K562 (cell line): ENCODE data around the gene GET3. TPM values are rescaled to one million over a fixed set of nuclear protein-coding genes. Genes with fewer than 3 reads are reported as not detected.

Source experiments
- ATF1 ChIP-seq, 2 experiments: fragments of 450-650 bp in 1 of 2; IDR thresholded peaks; 2 replicates each; pipeline ENCODE4 v1.6.1; 2016; ENCODE audit warnings: missing compliant biosample characterization in 1 of 2, missing genetic modification characterization in 1 of 2
- CBFA2T3 ChIP-seq: fragments of 450-650 bp; IDR thresholded peaks from 2 replicates; pipeline ENCODE4 v1.6.1; 2017
- CBX3 ChIP-seq, 2 experiments: IDR thresholded peaks; 1 replicate in 1 of 2; 2 replicates in 1 of 2; pipeline ENCODE4 v1.6.1; 2012; ENCODE audit warnings: inconsistent platforms in 2 of 2, low read length in 2 of 2, borderline replicate concordance in 1 of 2, control low read depth in 1 of 2
- GABPB1 ChIP-seq: sonication (generic); formaldehyde crosslinking; IDR thresholded peaks from 2 replicates; pipeline ENCODE4 v1.8.0; 2022; ENCODE audit warnings: mild to moderate bottlenecking, missing genetic modification reagents
- MXI1 ChIP-seq: IDR thresholded peaks from 2 replicates; pipeline ENCODE4 v1.6.1; 2011; ENCODE audit warnings: low read depth, mild to moderate bottlenecking, improper control_type of control experiment, low read length
- MYNN ChIP-seq, 2 experiments: sonication (generic); formaldehyde crosslinking in 1 of 2; IDR thresholded peaks; 2 replicates each; pipeline versions ENCODE4 v1.5.0 to v1.6.1; 2016 to 2020; ENCODE audit warnings: antibody characterized with exemption in 1 of 2, missing genetic modification reagents in 1 of 2
- NR3C1 ChIP-seq: sonication (generic); formaldehyde crosslinking; IDR thresholded peaks from 2 replicates; pipeline ENCODE4 v1.8.1; 2022; ENCODE audit warnings: missing genetic modification reagents
- ZC3H4 ChIP-seq: sonication (generic); formaldehyde crosslinking; IDR thresholded peaks from 2 replicates; pipeline ENCODE4 v1.9.0; 2021; ENCODE audit warnings: missing genetic modification reagents, borderline replicate concordance
- ZFPM2 ChIP-seq: fragments of 250-450 bp; sonication (Bioruptor Pico); IDR thresholded peaks from 2 replicates; pipeline ENCODE4 v1.5.1; 2022; ENCODE audit warnings: mild to moderate bottlenecking
- ZNF445 ChIP-seq: fragments of 250-450 bp; sonication (Bioruptor Pico); IDR thresholded peaks from 2 replicates; pipeline ENCODE4 v1.4.0; 2020; ENCODE audit warnings: low read depth, mild to moderate bottlenecking, moderate library complexity
- ZNF584 ChIP-seq: fragments of 200-800 bp; sonication (Bioruptor generic); IDR thresholded peaks from 2 replicates; pipeline ENCODE4 v1.6.1; 2016; ENCODE audit warnings: low read depth, mild to moderate bottlenecking, missing genetic modification characterization, missing compliant biosample characterization
- polyA plus RNA-seq, 8 experiments: library from polyadenylated mRNA; depleted of rRNA in 4 of 8; stranded (reverse) in 5 of 8; unstranded in 3 of 8; fragments of >200 nt; fragmentation: Nextera tagmentation in 2 of 8; fragmentation: Illumina TruSeq in 1 of 8; extraction: Ambion mirVana in 2 of 8; extraction: Trizol in 1 of 8; gene quantifications; 2 replicates each; pipeline versions ENCODE4 v1.2.1 to v1.2.3, GENCODE V29; 2011 to 2014; ENCODE audit warnings: inconsistent platforms in 1 of 8, missing spikeins in 1 of 8
- total RNA-seq, 7 experiments: library from RNA; depleted of rRNA in 6 of 7; stranded (reverse); fragments of >200 nt in 6 of 7; fragmentation: Illumina TruSeq in 2 of 7; extraction: Trizol in 2 of 7; gene quantifications; 2 replicates each; pipeline versions ENCODE4 v1.2.1 to v1.2.3, GENCODE V29; 2011 to 2021; ENCODE audit warnings: low replicate concordance in 1 of 7
- TF ChIP-seq, protein P1 (sequence below), 2 experiments: IDR thresholded peaks; 2 replicates each; pipeline ENCODE4 v1.6.1; 2011; ENCODE audit warnings: borderline replicate concordance in 1 of 2, control low read depth in 1 of 2, low read depth in 1 of 2, low read length in 1 of 2, mild to moderate bottlenecking in 1 of 2, mixed read lengths in 1 of 2, moderate library complexity in 1 of 2; ENCODE audit not compliant: insufficient read depth in 1 of 2, insufficient read length in 1 of 2, poor library complexity in 1 of 2, severe bottlenecking in 1 of 2; ENCODE audit errors: extremely low read depth in 1 of 2
- TF ChIP-seq, protein P2 (sequence below): sonication (generic); formaldehyde crosslinking; IDR thresholded peaks from 2 replicates; pipeline ENCODE4 v1.8.1; 2023; ENCODE audit warnings: mild to moderate bottlenecking, missing genetic modification reagents
- TF ChIP-seq, protein P3 (sequence below), 2 experiments: fragments of 250-450 bp in 1 of 2; fragments of 450-650 bp in 1 of 2; sonication (Bioruptor Pico) in 1 of 2; IDR thresholded peaks; 2 replicates each; pipeline versions ENCODE4 v1.6.1 to v1.8.0; 2016 to 2021; ENCODE audit warnings: mild to moderate bottlenecking in 2 of 2, moderate library complexity in 2 of 2, missing compliant biosample characterization in 1 of 2, missing genetic modification characterization in 1 of 2
- TF ChIP-seq, protein P4 (sequence below): fragments of 450-650 bp; IDR thresholded peaks from 2 replicates; pipeline ENCODE4 v1.6.1; 2018; ENCODE audit not compliant: partially characterized antibody
- TF ChIP-seq, protein P5 (sequence below): fragments of 450-650 bp; formaldehyde crosslinking; IDR thresholded peaks from 2 replicates; pipeline ENCODE4 v1.4.0; 2022; ENCODE audit warnings: missing genetic modification characterization

The GET3 gene
- total and polyA plus RNA-seq, 9 of the 15 experiments (the other 6 are each of a cell fraction or from before 2014, with no cell fraction given) = 8.3 to 83.5 (median 51.8) TPM

DNA sequence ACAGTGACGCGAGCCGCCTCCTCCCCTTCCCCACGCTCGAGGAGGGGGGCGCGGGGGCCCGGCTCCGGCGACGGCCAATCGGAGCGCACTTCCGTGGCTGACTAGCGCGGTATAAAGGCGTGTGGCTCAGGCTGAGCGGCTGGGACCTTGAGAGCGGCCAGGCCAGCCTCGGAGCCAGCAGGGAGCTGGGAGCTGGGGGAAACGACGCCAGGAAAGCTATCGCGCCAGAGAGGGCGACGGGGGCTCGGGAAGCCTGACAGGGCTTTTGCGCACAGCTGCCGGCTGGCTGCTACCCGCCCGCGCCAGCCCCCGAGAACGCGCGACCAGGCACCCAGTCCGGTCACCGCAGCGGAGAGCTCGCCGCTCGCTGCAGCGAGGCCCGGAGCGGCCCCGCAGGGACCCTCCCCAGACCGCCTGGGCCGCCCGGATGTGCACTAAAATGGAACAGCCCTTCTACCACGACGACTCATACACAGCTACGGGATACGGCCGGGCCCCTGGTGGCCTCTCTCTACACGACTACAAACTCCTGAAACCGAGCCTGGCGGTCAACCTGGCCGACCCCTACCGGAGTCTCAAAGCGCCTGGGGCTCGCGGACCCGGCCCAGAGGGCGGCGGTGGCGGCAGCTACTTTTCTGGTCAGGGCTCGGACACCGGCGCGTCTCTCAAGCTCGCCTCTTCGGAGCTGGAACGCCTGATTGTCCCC lies 54.2 kb downstream of the GET3 start, which contains the start of gene JUNB (continued):
- TF ChIP-seq MYNN (IDR thresholded peaks at IDR 0.05) (peak; percentile 43; the same call in 1 of the 2 replicates), MYNN (CRISPR knock-in tag; IDR thresholded peaks at IDR 0.05) (no peak), MXI1 (peak; percentile 36; the same call in 1 of the 2 replicates), GABPB1 (peak; percentile 85), CBFA2T3 (peak; percentile 19; the same call in 1 of the 2 replicates), CBX3 (IDR thresholded peaks at IDR 0.05; ENCODE audit: borderline replicate concordance in 1 of 2, low read length in 2 of 2) (peak in 1 of 2 experiments; percentile 62; a peak in 1 of 3 replicates), ATF1 (CRISPR knock-in tag; IDR thresholded peaks at IDR 0.05) (peak; percentile 56), ATF1 (tag; IDR thresholded peaks at IDR 0.05) (peak; percentile 95), ZFPM2 (0 out of 2 replicates have a peak, but pooled peaks have one; percentile 63), ZNF584 (CRISPR knock-in tag) (peak; percentile 59; the same call in 1 of the 2 replicates), ZC3H4 (CRISPR knock-in tag) (peak; percentile 85; the same call in 1 of the 2 replicates), NR3C1 (CRISPR knock-in tag) (peak; percentile 83; the same call in 1 of the 2 replicates), ZNF445 (peak; percentile 13; the same call in 1 of the 2 replicates)
- TF ChIP-seq, protein P1, sequence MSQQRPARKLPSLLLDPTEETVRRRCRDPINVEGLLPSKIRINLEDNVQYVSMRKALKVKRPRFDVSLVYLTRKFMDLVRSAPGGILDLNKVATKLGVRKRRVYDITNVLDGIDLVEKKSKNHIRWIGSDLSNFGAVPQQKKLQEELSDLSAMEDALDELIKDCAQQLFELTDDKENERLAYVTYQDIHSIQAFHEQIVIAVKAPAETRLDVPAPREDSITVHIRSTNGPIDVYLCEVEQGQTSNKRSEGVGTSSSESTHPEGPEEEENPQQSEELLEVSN (IDR thresholded peaks at IDR 0.05; ENCODE audit: borderline replicate concordance in 1 of 2, extremely low read depth in 1 of 2, insufficient read depth in 1 of 2, insufficient read length in 1 of 2, low read depth in 1 of 2, low read length in 1 of 2, poor library complexity in 1 of 2, severe bottlenecking in 1 of 2) = peak; percentile 40 to 61
- TF ChIP-seq, protein P2, sequence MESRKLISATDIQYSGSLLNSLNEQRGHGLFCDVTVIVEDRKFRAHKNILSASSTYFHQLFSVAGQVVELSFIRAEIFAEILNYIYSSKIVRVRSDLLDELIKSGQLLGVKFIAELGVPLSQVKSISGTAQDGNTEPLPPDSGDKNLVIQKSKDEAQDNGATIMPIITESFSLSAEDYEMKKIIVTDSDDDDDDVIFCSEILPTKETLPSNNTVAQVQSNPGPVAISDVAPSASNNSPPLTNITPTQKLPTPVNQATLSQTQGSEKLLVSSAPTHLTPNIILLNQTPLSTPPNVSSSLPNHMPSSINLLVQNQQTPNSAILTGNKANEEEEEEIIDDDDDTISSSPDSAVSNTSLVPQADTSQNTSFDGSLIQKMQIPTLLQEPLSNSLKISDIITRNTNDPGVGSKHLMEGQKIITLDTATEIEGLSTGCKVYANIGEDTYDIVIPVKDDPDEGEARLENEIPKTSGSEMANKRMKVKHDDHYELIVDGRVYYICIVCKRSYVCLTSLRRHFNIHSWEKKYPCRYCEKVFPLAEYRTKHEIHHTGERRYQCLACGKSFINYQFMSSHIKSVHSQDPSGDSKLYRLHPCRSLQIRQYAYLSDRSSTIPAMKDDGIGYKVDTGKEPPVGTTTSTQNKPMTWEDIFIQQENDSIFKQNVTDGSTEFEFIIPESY (CRISPR knock-in tag) = peak; percentile 48; the same call in 1 of the 2 replicates
- TF ChIP-seq, protein P3, sequence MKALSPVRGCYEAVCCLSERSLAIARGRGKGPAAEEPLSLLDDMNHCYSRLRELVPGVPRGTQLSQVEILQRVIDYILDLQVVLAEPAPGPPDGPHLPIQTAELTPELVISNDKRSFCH (CRISPR knock-in tag; IDR thresholded peaks at IDR 0.05) = no peak
- TF ChIP-seq, protein P3 (tag; IDR thresholded peaks at IDR 0.05) = 0 out of 2 replicates have a peak, but pooled peaks have one; percentile 66
- TF ChIP-seq, protein P4, sequence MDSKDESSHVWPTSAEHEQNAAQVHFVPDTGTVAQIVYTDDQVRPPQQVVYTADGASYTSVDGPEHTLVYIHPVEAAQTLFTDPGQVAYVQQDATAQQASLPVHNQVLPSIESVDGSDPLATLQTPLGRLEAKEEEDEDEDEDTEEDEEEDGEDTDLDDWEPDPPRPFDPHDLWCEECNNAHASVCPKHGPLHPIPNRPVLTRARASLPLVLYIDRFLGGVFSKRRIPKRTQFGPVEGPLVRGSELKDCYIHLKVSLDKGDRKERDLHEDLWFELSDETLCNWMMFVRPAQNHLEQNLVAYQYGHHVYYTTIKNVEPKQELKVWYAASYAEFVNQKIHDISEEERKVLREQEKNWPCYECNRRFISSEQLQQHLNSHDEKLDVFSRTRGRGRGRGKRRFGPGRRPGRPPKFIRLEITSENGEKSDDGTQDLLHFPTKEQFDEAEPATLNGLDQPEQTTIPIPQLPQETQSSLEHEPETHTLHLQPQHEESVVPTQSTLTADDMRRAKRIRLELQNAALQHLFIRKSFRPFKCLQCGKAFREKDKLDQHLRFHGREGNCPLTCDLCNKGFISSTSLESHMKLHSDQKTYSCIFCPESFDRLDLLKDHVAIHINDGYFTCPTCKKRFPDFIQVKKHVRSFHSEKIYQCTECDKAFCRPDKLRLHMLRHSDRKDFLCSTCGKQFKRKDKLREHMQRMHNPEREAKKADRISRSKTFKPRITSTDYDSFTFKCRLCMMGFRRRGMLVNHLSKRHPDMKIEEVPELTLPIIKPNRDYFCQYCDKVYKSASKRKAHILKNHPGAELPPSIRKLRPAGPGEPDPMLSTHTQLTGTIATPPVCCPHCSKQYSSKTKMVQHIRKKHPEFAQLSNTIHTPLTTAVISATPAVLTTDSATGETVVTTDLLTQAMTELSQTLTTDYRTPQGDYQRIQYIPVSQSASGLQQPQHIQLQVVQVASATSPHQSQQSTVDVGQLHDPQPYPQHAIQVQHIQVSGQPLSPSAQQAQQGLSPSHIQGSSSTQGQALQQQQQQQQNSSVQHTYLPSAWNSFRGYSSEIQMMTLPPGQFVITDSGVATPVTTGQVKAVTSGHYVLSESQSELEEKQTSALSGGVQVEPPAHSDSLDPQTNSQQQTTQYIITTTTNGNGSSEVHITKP = peak; percentile 72
- TF ChIP-seq, protein P5, sequence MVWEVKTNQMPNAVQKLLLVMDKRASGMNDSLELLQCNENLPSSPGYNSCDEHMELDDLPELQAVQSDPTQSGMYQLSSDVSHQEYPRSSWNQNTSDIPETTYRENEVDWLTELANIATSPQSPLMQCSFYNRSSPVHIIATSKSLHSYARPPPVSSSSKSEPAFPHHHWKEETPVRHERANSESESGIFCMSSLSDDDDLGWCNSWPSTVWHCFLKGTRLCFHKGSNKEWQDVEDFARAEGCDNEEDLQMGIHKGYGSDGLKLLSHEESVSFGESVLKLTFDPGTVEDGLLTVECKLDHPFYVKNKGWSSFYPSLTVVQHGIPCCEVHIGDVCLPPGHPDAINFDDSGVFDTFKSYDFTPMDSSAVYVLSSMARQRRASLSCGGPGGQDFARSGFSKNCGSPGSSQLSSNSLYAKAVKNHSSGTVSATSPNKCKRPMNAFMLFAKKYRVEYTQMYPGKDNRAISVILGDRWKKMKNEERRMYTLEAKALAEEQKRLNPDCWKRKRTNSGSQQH (CRISPR knock-in tag) = peak; percentile 94
